SK-N-SH (cell line): ENCODE measurements around the gene TOGARAM2.

ENCODE experiments used
- CTCF ChIP-seq: fragments of 200-600 bp; sonication (generic); IDR thresholded peaks from 2 replicates; pipeline ENCODE4 v1.6.1; 2017; ENCODE audit warnings: antibody characterized with exemption, mild to moderate bottlenecking, moderate library complexity
- REST ChIP-seq: IDR thresholded peaks from 2 replicates; pipeline ENCODE4 v1.6.1; 2012; ENCODE audit warnings: mild to moderate bottlenecking, low read depth, low read length, moderate library complexity

- TF ChIP-seq CTCF, result no peak
- no peak for TF ChIP-seq REST
Observed at GRCh38 chr2:29084554-29084953, 103.5 kb downstream of the TOGARAM2 start.
